ENCODE measurements around the gene NDUFV1. TPM values are rescaled to one million over a fixed set of nuclear protein-coding genes. Genes with fewer than 3 reads are reported as not detected.
A peak's percentile ranks its signal among the peaks of the same experiment; 100 is the strongest.
"Not testable (repeated sequence)": the region's sequence is repeated elsewhere in the genome, so short reads cannot be mapped to it uniquely, and the experiment has no call there.

NDUFV1 gene
- polyA plus RNA-seq, 12 donors, result 99.7 to 247 (median 131) TPM; not detected in 1

DNA sequence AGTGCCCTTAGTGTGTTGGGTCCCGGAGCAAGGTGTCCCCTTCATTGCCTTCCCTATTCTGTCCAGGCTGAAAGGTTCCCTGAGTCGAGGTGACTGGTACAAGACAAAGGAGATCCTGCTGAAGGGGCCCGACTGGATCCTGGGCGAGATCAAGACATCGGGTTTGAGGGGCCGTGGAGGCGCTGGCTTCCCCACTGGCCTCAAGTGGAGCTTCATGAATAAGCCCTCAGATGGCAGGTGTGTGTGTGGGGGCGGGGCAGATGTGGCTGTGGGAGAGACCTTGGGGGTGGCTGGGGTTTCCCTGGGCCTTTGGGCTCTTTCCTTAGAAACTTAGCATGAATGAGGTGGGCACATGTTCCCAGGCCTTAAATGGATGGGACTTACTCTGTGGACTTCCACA lies 1.8 kb downstream of the NDUFV1 start:
- DNase-seq, result no peak

DNA sequence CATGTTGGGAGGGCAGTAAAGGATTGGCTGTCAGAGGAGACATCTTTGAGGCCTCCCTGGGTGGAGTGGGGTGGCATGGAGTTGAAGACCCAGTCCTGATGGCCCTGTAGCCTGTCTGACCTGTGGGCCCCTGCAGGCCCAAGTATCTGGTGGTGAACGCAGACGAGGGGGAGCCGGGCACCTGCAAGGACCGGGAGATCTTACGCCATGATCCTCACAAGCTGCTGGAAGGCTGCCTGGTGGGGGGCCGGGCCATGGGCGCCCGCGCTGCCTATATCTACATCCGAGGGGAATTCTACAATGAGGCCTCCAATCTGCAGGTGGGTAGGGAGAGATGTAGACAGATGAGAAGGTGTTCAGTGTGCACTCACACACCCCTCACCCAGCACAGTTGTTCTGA lies 2.6 kb downstream of the NDUFV1 start:
- DNase-seq, result no peak

DNA sequence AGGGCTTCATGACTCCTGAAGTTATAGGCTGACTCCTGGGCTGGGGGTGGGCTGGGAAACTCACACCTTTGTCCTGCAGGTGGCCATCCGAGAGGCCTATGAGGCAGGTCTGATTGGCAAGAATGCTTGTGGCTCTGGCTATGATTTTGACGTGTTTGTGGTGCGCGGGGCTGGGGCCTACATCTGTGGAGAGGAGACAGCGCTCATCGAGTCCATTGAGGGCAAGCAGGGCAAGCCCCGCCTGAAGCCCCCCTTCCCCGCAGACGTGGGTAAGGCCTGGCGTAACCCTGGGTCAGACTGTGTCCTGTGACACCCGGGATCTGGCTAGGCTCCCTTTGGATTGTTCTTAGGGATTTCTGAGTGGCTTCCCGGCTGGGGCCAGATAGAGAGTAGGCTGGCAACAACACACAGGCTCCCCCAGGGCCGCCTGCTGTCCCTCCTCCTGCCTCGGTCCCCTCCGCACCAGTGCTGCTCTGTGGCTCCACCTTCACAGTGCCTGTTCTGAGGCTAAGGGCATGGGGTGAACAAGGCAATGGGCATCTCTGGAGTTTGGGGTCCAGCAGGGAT lies 3.6 kb downstream of the NDUFV1 start:
- DNase-seq, result no peak

DNA sequence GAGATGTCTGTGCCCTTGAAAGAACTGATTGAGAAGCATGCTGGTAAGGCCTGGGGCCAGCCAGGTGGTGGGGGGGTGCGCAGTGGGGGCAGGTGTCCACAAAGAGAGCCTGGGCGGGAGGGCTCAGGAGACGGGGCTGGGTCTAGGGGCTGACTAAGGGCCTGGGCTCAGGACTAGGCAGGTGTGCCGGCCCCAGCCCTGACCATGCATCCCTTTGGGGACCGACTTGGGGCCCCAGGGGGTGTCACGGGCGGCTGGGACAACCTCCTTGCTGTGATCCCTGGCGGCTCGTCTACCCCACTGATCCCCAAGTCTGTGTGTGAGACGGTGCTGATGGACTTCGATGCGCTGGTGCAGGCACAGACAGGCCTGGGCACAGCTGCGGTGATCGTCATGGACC lies 4.4 kb downstream of the NDUFV1 start:
- DNase-seq, result no peak

DNA sequence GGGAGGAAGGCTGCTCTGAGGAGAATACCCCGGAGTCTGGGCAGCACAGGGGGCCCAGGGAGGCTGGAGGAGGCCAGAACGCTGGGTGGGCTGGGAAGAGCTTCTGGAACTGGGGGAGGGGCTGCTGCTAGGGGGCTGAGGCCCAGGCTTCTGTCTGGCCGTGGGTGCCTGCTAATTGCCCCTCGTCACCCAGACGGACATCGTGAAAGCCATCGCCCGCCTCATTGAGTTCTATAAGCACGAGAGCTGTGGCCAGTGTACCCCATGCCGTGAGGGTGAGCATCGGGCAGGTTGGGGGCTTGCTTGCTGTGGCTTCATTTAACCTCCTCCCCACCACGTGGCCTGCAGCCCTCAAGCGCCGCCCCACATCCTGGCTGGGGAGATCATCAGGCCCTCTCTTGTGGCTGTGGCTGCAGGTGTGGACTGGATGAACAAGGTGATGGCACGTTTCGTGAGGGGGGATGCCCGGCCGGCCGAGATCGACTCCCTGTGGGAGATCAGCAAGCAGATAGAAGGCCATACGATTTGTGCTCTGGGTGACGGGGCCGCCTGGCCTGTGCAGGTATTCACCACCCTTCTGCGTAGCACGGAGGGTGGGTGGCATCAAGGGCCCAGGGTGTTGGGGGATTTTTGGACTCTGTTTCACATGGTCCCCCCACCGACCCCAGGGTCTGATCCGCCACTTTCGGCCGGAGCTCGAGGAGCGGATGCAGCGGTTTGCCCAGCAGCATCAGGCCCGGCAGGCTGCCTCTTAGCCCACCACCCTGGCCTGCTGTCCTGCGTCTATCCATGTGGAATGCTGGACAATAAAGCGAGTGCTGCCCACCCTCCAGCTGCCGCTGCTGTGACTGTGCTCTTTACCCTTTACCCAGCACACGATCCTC lies 5.2 kb downstream of the NDUFV1 start:
- no peak for DNase-seq

DNA sequence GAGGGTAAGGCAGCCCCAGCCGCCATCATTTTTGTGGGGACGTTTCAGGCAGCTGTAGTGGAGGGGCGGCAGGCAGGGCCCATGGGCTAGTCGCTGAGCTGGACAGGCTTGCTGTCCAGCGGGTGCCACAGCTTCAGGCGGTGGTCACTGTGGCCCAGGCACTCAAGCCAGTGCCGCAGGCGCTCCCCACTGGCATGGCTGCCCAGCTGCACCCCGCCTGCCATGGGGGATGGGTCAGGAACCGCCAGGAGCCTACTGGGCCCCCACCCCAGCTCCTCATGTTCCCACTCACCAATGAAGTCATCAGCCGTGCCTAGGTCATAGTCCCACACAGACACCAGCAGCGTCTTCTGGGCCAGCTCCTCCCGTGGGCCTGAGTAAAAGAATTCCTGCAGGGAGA lies 6.0 kb downstream of the NDUFV1 start:
- no peak for DNase-seq

DNA sequence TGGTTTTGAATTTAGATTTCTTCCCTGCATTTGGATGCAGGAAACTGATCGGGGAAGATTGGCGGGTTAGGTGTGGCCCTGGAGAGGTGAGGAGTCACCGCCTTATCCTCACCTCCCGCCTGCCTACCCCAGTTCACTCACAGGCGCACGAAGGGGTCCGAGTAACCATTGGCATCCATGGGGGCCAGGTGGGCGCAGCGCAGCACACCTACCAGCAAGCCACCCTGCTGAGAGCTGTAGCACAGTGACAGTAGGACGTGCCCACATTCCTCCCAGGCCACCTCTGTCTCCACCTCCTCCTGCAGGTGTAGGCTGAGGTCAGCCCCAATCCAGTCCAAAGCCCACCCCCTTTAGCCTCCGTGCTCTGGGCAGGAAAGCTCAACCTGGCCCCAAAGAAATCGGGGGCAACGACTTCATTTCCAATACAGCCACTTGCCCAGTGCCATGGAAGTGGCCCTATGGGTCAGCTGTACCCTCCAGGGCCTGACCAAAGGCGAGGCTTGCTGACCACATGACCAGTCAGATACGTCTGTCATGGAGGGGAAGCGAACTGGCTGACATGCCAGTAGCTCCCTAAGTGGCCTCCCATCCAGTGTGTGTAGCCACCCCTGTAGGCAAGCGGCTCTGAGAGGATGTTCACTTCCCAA lies 6.7 kb downstream of the NDUFV1 start:
- no peak for DNase-seq

DNA sequence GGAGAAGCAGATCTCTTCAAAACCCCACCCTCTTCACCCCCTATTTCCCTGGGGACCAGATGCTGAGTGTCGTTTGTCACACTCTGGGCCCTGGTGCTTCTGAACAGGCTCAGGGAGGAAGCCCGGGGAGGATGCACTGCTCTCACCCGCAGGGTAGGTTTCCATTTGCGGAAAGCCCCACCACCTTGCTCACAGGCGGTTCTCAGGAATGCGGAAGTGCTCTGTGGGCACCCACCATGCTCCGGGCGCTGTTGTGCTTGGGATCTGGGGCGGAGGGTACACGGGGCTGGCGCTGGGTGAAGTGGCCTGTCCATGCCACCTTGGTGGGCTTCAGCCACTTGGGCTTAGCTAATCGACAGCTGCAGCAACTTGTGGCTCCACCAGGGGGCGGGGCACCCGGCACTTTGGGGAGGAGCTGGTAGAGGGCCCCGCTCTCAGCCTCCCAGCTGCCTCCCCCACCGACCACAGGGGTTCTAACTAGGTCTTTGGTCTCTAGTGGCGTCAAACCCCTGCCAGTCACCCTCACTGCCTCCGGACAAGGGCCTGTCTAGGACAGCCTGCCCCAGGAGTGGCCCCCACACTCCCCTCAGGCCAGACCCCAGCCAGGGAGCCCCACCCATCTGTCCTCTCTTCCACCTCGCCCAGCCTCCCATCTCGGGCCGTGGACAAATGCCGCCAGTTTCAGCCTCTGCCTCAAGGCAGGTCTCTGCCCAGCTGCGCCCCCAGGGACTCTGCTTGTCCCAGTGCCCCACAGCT lies 7.4 kb downstream of the NDUFV1 start:
- peak; percentile 35 for DNase-seq

DNA sequence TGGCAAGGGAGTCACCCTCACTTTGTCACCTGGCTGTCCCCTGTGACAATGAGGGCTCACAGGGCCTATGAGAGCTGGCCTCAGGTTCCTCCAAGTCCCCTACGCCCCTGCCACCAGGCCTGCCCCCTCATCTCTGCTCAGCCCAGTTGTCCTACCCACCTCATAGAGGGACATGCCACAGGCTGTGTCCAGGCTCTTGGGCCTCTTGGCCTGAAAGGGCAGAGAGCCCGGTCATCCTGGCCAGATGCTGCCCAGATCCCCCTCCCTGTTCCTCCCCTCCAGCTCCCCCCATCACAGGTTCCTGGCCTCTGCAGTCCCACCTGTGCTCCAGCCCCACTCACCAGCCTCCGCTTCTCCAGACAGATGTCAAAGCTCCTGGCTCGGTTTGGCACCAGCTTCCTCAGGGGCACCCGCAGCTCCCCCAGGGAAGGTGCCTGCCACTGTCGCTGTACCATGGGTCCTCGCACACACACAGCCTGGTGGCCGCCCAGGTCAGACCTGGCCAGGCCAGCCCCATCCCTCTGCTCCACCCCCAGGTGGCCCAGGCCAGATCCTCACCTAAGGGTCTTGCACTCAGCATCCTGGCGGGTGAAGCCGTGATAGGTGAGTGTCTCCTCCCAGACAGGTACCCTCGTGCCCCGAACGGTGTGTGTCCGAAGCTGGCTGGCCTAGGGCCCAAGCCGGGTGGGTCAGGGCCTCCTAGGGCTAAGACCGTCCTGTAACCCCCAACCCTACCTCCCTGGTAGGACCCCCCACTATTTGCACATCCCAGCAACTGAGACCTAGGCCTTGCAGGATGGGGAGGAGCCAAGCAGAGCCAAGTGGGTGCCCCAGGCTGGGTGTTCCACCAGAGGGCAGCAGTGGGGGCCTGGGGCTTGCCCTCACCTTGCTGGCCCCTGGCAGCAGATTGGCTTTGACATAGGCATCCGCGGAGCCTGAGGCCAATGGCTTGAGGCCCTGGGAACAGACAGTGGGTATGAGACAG lies 8.3 kb downstream of the NDUFV1 start:
- no peak for DNase-seq

DNA sequence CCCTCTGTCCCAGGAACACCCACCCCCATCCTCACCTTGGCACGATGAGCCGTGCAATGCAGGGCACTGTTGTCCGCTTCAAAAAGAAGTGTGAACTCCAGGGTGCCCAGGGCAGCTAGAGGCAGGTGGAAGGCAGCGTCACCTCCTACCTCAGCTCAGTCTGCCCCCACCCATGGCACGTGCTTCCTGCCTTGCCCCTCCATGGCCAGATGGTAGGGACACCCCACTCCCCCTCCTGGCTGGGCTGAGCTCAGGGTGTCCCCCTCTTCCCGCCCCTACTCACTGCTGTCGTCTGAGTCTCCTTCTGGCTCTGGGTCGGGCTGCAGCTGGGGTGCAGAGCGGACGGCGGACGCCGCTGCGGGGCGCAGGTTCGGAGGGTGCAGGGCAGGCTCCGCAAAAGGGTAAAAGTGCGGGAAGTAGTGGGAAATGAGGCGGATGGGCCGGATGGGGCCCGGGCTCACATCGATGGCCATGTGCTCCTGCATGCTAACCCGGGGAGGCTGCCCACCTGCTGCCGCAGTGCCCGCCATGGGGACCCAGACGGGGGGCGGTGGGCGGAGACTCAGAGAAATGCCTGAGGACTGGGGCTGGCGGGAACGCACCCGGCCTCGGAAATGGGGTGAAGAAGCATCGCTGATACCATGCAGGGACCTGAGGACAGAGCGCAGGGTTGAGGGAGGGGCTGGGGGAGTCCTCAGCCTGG lies 9.1 kb downstream of the NDUFV1 start:
- DNase-seq, result no peak

DNA sequence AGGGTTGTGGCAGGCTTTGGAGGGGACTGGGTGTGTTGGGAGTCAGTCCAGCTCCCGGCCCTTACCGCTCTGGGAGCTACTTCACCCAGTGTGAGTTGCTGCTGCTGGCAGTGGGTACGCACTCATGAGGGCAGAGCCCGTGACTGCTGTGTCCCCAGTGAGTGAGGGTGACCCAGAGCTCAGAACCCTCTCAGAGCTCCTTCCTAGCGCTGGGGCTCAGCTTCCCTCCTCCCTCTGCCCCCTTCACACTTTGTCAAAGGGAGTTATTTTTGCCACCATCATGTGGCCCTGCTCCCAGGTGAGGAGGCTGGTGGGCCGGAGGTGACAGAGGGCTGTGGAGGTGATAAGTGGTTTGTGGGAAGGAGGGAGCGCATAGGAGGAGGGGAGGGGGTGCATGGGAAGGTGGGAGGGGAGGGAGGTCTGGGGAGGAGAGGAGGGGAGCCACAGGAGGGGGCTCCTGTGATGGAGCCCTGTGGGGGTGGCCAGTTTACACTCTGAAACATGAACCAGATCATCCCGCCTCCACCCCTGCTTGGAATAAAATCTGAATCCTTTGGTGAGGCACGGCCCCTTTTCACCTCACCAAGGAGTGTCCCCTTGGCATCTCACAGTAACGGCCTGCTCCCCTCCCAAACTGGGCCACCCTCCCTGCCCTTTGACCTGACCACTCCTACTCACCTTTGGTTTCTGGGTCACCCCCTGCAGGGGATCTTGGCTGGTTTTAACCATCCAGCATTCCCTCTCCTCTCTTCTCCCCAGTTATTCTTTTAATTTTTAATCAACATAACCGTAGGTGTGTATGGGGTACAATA lies 9.9 kb downstream of the NDUFV1 start:
- no peak for DNase-seq

DNA sequence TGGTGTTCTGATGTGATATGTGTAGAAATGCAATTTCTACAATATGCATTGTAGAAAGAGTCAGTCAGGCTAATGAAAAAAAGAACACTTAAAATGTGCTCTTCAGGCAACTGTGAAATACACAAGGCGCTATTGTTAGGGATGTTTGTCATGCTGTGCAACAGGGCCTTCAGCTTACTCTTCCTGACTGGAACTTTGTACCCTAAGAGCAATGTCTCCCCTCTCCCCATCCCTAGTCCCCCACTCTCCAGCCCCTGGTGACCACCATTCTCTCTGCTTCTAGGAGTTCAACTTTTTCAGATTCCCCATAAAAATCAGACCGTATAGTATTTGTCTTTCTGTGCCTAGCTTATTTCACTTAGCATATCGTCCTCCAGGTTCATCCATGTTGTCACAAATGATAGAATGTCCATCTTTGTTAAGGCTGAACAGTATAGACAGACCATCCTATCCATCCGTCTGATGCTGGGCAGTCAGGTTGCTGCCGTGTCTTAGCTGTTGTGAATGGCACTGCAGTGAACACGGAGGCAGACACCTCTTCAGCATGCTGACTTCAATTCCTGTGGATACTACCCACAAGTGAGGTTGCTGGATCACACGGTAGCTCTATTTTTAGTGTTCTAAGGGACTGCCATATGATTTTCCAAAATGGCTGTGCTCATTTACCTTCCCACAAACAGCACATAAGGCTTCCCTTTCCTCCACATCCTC lies 10.7 kb downstream of the NDUFV1 start:
- DNase-seq, result no peak

DNA sequence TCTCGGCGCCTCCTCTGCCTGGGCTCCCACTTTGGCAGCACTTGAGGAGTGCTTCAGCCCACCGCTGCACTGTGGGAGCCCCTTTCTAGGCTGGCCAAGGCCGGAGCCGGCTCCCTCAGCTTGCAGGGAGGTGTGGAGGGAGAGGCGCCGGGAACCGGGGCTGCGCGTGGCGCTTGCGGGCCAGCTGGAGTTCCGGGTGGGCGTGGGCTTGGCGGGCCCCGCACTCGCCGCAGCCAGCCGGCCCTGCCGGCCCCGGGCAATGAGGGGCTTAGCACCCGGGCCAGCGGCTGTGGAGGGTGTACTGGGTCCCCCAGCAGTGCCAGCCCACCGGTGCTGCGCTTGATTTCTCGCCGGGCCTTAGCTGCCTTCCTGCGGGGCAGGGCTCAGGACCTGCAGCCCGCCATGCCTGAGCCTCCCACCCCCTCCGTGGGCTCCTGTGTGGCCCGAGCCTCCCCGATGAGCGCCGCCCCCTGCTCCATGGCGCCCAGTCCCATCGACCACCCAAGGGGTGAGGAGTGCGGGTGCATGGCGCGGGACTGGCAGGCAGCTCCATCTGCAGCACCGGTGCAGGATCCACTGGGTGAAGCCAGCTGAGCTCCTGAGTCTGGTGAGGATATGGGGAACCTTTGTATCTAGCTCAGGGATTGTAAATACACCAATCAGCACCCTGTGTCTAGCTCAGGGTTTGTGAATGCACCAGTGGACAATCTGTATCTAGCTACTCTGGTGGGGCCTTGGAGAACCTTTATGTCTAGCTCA lies 12.3 kb downstream of the NDUFV1 start:
- not testable (repeated sequence) for DNase-seq

DNA sequence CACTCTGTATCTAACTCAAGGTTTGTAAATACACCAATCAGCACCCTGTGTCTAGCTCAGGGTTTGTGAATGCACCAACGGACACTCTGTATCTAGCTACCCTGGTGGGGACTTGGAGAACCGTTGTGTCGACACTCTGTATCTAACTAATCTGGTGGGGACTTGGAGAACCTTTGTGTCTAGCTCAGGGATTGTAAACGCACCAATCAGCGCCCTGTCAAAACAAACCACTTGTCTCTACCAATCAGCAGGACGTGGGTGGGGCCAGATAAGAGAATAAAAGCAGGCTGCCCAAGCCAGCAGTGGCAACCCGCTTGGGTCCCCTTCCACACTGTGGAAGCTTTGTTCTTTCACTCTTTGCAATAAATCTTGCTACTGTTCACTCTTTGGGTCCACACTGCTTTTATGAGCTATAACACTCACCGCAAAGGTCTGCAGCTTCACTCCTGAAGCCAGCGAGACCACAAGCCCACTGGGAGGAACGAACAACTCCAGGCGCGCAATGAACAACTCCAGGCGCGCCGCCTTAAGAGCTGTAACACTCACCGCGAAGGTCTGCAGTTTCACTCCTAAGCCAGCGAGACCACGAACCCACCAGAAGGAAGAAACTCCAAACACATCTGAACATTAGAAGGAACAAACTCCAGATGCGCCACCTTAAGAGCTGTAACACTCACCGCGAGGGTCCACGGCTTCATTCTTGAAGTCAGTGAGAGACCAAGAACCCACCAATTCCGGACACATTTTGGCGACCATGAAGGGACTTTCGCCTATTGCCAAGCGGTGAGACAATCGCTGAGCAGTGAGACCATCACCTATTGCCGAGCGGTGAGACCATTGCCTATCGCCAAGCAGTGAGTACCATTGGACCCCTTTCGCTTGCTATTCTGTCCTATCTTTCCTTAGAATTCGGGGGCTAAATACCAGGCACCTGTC lies 13.2 kb downstream of the NDUFV1 start:
- not testable (repeated sequence) for DNase-seq

DNA sequence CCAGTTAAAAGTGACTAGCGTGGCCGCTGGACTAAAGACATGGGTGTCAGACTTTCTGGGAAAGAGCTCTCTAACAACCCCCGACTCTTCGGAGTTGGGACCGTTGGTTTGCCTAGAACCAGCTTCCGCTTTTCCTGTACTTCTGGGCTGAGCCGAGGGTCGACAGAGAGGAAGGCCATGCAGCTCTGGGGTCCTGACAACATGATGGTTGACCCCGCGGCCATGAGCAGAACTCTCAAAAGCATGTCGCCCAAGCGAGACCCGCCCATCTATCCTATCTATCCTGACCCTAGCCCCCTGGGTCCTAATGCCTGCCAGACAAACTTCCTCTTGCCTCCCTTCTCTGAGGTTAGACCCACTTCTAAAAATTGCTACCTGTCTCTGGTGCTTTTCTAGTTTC lies 13.9 kb downstream of the NDUFV1 start:
- DNase-seq, result not testable (repeated sequence)

DNA sequence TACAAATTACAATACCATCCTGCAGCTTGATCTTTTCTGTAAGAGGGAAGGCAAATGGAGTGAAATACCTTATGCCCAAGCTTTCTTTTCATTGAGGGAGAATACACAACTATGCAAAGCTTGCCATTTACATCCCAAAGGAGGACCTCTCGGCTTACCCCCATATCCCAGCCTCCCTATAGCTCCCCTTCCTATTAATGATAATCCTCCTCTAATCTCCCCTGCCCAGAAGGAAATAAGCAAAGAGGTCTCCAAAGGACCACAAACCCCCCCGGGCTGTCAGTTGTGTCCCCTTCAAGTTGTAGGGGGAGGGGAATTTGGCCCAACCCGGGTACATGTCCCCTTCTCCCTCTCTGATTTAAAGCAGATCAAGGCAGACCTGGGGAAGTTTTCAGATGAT lies 15.2 kb downstream of the NDUFV1 start:
- DNase-seq, result not testable (repeated sequence)

DNA sequence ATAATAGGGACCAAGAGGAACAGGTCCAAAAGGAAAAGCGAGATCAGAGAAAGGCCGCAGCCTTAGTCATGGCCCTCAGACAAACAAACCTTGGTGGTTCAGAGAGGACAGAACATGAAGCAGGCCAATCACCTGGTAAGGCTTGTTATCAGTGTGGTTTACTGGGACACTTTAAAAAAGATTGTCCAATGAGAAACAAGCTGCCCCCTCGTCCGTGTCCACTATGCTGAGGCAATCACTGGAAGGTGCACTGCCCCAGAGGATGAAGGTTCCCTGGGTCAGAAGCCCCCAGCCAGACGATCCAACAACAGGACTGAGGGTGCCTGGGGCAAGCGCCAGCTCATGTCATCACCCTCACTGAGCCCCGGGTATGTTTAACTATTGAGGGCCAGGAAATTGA lies 16.2 kb downstream of the NDUFV1 start:
- DNase-seq, result not testable (repeated sequence)

Data from muscle of arm (tissue), 12 donors.